ENCODE data around the gene COL5A1.

Gene COL5A1

GRCh38 chr9:134870301-134870694 lies 228.7 kb downstream of the COL5A1 start:
- no peak for DNase-seq (ENCODE audit: low spot score)
- in situ Hi-C loops (cut with MboI; ENCODE audit: low sequenced_read_pairs, unreplicated experiment) = no loop called here
- TF ChIP-seq, protein P1, sequence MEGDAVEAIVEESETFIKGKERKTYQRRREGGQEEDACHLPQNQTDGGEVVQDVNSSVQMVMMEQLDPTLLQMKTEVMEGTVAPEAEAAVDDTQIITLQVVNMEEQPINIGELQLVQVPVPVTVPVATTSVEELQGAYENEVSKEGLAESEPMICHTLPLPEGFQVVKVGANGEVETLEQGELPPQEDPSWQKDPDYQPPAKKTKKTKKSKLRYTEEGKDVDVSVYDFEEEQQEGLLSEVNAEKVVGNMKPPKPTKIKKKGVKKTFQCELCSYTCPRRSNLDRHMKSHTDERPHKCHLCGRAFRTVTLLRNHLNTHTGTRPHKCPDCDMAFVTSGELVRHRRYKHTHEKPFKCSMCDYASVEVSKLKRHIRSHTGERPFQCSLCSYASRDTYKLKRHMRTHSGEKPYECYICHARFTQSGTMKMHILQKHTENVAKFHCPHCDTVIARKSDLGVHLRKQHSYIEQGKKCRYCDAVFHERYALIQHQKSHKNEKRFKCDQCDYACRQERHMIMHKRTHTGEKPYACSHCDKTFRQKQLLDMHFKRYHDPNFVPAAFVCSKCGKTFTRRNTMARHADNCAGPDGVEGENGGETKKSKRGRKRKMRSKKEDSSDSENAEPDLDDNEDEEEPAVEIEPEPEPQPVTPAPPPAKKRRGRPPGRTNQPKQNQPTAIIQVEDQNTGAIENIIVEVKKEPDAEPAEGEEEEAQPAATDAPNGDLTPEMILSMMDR (IDR thresholded peaks at IDR 0.05; ENCODE audit: borderline replicate concordance, control extremely low read depth, extremely low read depth, insufficient read depth, missing control alignments) = no peak

DNA sequence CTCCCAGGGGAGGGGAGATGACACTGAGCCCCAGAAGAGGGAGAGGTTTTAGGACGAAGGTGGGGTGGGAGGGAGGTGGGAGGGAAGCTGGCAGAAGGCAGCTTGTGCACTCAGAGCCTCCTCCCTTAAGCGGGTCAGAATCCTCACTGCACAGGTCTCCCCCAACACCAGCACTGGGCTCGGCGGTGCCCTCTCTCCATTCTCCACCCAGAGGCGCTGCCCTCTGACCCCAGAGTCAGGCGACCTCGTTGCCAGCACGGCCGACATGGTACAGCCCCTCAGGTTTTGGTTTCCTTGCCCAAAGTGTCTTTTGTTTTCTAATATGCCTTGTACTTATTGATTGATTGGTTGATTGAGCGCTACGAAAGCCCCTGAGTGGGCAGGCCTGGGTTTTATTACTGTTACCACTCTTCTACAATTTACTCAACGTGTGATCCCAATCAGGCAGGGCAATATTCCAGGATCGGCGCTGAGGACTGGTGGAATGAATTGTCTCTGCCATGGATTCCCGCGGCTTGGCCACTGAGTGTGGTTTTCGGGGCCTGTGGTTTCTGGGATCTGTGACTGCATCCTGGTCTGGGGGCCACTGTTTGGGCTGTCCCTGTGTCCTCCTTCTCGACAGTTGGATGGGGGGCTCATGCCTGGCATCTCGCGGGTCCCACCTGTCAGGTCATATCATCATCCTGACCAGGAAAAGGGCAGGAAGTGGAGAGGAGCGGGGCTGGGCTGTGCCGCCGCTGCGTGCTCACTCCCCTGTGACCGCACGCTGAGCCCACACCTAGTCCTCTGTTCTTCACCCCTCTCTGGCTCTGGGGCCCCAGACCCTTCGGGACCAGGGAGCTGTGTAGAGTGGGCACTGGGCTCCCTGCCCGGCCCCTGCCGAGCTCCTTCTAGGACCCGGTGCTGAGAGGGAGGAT lies 229.4 kb downstream of the COL5A1 start:
- TF ChIP-seq, protein P1 (IDR thresholded peaks at IDR 0.05; ENCODE audit: borderline replicate concordance, control extremely low read depth, extremely low read depth, insufficient read depth, missing control alignments) = no peak
- DNase-seq (ENCODE audit: low spot score) = no peak
- in situ Hi-C loops (cut with MboI; ENCODE audit: low sequenced_read_pairs, unreplicated experiment) = no loop called here

DNA sequence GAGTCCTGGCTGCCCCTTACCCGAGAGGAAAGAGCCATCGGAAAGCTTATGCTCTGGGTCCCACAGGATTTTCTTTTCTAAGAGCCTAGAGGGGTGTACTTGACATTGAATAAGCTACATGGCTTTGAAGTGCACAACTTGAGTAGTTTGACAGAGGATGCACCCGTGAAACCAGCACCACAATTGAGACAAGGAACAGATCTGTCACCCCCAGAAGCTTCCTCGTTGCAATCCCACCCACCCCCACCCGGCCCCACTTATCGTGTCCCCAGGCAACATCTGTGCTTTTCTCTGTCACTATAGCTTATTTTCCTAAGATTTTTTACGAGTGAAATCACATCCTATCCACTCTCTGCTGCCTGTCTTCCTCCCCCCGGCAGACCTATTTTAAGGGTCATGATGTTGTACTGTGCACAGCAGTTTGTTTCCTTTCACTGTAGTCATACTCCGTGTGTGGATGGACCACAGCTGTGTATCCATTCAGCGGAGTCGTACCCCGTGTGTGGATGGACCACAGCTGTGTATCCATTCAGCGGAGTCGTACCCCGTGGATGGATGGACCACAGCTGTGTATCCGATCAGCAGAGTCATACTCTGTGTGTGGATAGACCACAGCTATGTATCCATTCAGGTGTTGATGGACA lies 230.2 kb downstream of the COL5A1 start:
- DNase-seq (ENCODE audit: low spot score) = no peak
- in situ Hi-C loops (cut with MboI; ENCODE audit: low sequenced_read_pairs, unreplicated experiment) = no loop called here
- TF ChIP-seq, protein P1 (IDR thresholded peaks at IDR 0.05; ENCODE audit: borderline replicate concordance, control extremely low read depth, extremely low read depth, insufficient read depth, missing control alignments) = no peak

DNA sequence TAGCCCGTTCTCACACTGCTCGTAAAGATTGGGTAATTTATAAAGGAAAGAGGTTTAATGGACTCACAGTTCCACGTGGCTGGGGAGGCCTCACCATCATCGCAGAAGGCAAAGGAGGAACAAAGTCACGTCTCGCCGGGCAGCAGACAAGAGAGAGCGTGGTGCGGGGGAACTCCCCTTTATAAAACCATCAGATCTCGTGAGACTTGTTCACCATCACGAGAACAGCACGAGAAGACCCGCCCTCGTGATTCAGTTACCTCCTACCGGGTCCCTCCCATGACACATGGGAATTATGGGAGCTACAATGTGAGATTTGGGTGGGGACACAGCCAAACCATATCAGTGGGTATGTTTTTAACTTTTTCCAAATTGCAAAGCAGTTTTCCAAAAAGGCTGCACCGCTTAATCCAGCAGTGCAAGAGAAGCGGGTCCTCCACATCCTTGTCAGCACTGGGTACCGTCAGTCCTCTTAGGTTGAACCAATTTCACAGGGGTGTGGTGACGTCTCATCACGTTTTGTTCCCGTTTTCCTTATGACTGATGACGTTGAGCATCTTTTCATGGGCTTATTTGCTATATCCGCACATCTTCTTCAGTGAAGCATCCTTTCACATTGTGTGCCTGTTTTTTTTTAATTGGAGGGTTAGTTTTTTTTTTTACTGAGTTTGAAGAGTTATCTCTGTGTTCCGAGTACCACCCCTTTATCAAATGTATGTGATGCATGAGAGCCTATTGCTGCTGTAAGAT lies 231.1 kb downstream of the COL5A1 start:
- in situ Hi-C loops (cut with MboI; ENCODE audit: low sequenced_read_pairs, unreplicated experiment) = no loop called here
- TF ChIP-seq, protein P1 (IDR thresholded peaks at IDR 0.05; ENCODE audit: borderline replicate concordance, control extremely low read depth, extremely low read depth, insufficient read depth, missing control alignments) = no peak
- DNase-seq (ENCODE audit: low spot score) = no peak

- in situ Hi-C loops (cut with MboI; ENCODE audit: low sequenced_read_pairs, unreplicated experiment) = no loop called here
- no peak for DNase-seq (ENCODE audit: low spot score)
- TF ChIP-seq, protein P1 (IDR thresholded peaks at IDR 0.05; ENCODE audit: borderline replicate concordance, control extremely low read depth, extremely low read depth, insufficient read depth, missing control alignments) = no peak
These were observed 233.8 kb downstream of the COL5A1 start for GRCh38 chr9:134875371-134875770.

GRCh38 chr9:134877541-134877940 lies 235.9 kb downstream of the COL5A1 start:
- in situ Hi-C loops (cut with MboI; ENCODE audit: low sequenced_read_pairs, unreplicated experiment) = no loop called here
- TF ChIP-seq, protein P1 (IDR thresholded peaks at IDR 0.05; ENCODE audit: borderline replicate concordance, control extremely low read depth, extremely low read depth, insufficient read depth, missing control alignments) = no peak
- no peak for DNase-seq (ENCODE audit: low spot score)

All from GM13976 (cell line).